ENCODE data around the gene KCNJ2.

DNA sequence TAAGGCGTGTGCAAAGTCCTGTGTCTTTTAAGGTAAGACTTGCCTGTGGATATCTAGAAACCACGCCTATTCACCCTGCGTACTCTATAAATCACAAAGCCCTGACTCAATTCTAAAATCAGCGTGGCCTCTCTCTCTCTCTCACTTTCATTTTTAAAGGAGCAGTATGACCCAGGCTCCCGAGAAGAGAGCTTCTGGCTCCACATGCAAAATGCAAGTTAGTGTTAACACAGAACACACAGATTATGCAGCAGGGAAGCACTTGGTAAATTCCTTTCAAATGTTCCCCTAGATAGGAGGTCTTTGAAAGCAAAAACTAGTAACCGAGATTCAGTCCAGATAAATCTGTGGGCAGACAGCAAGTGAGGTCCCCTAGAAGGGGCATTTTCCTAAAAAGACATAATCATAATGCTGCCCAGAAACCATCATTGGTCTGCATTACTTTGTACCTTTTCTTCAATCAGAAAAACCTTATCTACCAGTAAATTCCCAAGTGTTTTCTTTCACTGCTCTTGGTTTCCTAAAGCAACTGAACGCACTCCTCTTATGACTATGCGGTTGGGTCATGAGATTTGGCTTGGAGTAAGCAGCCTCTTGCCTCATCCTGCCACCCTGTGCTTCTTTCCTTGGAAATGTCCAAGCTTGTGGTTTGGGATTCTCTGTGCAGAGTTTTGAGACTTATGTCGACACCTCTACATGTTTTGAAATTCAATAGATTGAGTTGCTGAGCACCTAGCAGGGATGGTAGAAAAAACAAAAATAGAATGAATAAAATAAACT lies 31.7 kb upstream of the KCNJ2 start:
- no peak for TF ChIP-seq FOSL2 (IDR thresholded peaks at IDR 0.05)
- peak; percentile 82 for TF ChIP-seq FOSL2 (CRISPR knock-in tag; IDR thresholded peaks at IDR 0.05)
- TF ChIP-seq, protein P1, sequence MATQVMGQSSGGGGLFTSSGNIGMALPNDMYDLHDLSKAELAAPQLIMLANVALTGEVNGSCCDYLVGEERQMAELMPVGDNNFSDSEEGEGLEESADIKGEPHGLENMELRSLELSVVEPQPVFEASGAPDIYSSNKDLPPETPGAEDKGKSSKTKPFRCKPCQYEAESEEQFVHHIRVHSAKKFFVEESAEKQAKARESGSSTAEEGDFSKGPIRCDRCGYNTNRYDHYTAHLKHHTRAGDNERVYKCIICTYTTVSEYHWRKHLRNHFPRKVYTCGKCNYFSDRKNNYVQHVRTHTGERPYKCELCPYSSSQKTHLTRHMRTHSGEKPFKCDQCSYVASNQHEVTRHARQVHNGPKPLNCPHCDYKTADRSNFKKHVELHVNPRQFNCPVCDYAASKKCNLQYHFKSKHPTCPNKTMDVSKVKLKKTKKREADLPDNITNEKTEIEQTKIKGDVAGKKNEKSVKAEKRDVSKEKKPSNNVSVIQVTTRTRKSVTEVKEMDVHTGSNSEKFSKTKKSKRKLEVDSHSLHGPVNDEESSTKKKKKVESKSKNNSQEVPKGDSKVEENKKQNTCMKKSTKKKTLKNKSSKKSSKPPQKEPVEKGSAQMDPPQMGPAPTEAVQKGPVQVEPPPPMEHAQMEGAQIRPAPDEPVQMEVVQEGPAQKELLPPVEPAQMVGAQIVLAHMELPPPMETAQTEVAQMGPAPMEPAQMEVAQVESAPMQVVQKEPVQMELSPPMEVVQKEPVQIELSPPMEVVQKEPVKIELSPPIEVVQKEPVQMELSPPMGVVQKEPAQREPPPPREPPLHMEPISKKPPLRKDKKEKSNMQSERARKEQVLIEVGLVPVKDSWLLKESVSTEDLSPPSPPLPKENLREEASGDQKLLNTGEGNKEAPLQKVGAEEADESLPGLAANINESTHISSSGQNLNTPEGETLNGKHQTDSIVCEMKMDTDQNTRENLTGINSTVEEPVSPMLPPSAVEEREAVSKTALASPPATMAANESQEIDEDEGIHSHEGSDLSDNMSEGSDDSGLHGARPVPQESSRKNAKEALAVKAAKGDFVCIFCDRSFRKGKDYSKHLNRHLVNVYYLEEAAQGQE (IDR thresholded peaks at IDR 0.05) = no peak
- no peak for TF ChIP-seq ZFP36 (IDR thresholded peaks at IDR 0.05; ENCODE audit: borderline replicate concordance, partially characterized antibody)
- TF ChIP-seq, protein P2, sequence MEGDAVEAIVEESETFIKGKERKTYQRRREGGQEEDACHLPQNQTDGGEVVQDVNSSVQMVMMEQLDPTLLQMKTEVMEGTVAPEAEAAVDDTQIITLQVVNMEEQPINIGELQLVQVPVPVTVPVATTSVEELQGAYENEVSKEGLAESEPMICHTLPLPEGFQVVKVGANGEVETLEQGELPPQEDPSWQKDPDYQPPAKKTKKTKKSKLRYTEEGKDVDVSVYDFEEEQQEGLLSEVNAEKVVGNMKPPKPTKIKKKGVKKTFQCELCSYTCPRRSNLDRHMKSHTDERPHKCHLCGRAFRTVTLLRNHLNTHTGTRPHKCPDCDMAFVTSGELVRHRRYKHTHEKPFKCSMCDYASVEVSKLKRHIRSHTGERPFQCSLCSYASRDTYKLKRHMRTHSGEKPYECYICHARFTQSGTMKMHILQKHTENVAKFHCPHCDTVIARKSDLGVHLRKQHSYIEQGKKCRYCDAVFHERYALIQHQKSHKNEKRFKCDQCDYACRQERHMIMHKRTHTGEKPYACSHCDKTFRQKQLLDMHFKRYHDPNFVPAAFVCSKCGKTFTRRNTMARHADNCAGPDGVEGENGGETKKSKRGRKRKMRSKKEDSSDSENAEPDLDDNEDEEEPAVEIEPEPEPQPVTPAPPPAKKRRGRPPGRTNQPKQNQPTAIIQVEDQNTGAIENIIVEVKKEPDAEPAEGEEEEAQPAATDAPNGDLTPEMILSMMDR (IDR thresholded peaks at IDR 0.05) = no peak
- no peak for TF ChIP-seq HDAC2 (IDR thresholded peaks at IDR 0.05)
- no peak for TF ChIP-seq NPAS2 (CRISPR knock-in tag; IDR thresholded peaks at IDR 0.05; ENCODE audit: borderline replicate concordance)
- no peak for TF ChIP-seq POLR2A (IDR thresholded peaks at IDR 0.05; ENCODE audit: low read length)
- TF ChIP-seq EHMT2 (IDR thresholded peaks at IDR 0.05; ENCODE audit: low read depth) = no peak
- no peak for TF ChIP-seq RARB (CRISPR knock-in tag; IDR thresholded peaks at IDR 0.05)
- TF ChIP-seq JUNB (IDR thresholded peaks at IDR 0.05) = peak; percentile 28; the same call in 1 of the 2 replicates
- TF ChIP-seq KDM1A (IDR thresholded peaks at IDR 0.05; ENCODE audit: low read depth) = no peak

Measured in A549 (cell line).